Stimulated activated memory B cell treated with anti-CD40 and anti-IgM and Interleukin-4, amounts not matched to agents 10 μg/mL and 1 μg/mL and 100 μg/mL, for 72 hours (primary cell): Measurements from ENCODE around the gene ZNF189.
A peak's percentile ranks its signal among the peaks of the same experiment; 100 is the strongest.

ENCODE experiments used
- ATAC-seq: fragments of 150-1000 bp; cut with Tn5 transposase; 2 replicates; pipeline ENCODE4 v1.10.0; 2021
- H3K27ac Mint-ChIP-seq: one replicate; pipeline ENCODE4 v1.8.0; 2022; ENCODE audit warnings: mild to moderate bottlenecking, mixed read lengths
- H3K27me3 Mint-ChIP-seq: one replicate; pipeline ENCODE4 v1.8.0; 2022; ENCODE audit warnings: mixed read lengths
- H3K36me3 Mint-ChIP-seq: one replicate; pipeline ENCODE4 v1.8.0; 2022; ENCODE audit warnings: mixed read lengths
- H3K4me1 Mint-ChIP-seq: one replicate; pipeline ENCODE4 v1.8.0; 2022; ENCODE audit warnings: mixed read lengths
- H3K4me3 Mint-ChIP-seq: one replicate; pipeline ENCODE4 v1.8.0; 2022; ENCODE audit warnings: mild to moderate bottlenecking, moderate library complexity, mixed read lengths
- H3K9me3 Mint-ChIP-seq: one replicate; pipeline ENCODE4 v1.8.0; 2022; ENCODE audit warnings: mixed read lengths

The ZNF189 gene

GRCh38 chr9:101448680-101449070 is 50.0 kb downstream of the ZNF189 start:
- Mint-ChIP-seq H3K4me3 (peak overlapping the region; percentile 82), H3K27ac (peak overlapping the region; percentile 83), H3K9me3 (peaks cover 17% of the 10 kb centered on the region), H3K4me1 (peaks cover 15% of the 10 kb centered on the region), H3K27me3 (peaks cover 36% of the 10 kb centered on the region), H3K36me3 (no peaks in the 10 kb centered on the region)
- no peak for ATAC-seq

- peaks cover 15% of the 10 kb centered on the region for H3K4me1 Mint-ChIP-seq
- peak overlapping the region; percentile 82 for H3K4me3 Mint-ChIP-seq
- H3K36me3 Mint-ChIP-seq, result no peaks in the 10 kb centered on the region
- peak; percentile 96 for ATAC-seq
- H3K27me3 Mint-ChIP-seq, result peaks cover 33% of the 10 kb centered on the region
- peak overlapping the region; percentile 83 for H3K27ac Mint-ChIP-seq
- H3K9me3 Mint-ChIP-seq, result peaks cover 17% of the 10 kb centered on the region
Observed at GRCh38 chr9:101449071-101449721, 50.5 kb downstream of the ZNF189 start.

- ATAC-seq, result no peak
- Mint-ChIP-seq H3K4me3 (no peak overlapping the region), H3K36me3 (no peaks in the 10 kb centered on the region), H3K27ac (no peak overlapping the region), H3K27me3 (peaks cover 19% of the 10 kb centered on the region), H3K9me3 (peaks cover 17% of the 10 kb centered on the region), H3K4me1 (peaks cover 15% of the 10 kb centered on the region)
Observed at GRCh38 chr9:101450931-101451330, 52.3 kb downstream of the ZNF189 start.

GRCh38 chr9:101451498-101451897 is 52.8 kb downstream of the ZNF189 start:
- ATAC-seq, result no peak
- H3K9me3 Mint-ChIP-seq, result peaks cover 17% of the 10 kb centered on the region

GRCh38 chr9:101453776-101454570 is 55.3 kb downstream of the ZNF189 start:
- H3K9me3 Mint-ChIP-seq, result peaks cover 17% of the 10 kb centered on the region
- no peaks in the 10 kb centered on the region for H3K36me3 Mint-ChIP-seq
- ATAC-seq, result no peak
- peaks cover 7% of the 10 kb centered on the region for H3K4me1 Mint-ChIP-seq
- H3K27me3 Mint-ChIP-seq, result peaks cover 2% of the 10 kb centered on the region
- no peak overlapping the region for H3K4me3 Mint-ChIP-seq
- no peak overlapping the region for H3K27ac Mint-ChIP-seq

More at GRCh38 chr9:101451498-101451897, 52.8 kb downstream of the ZNF189 start:
- peaks cover 15% of the 10 kb centered on the region for H3K4me1 Mint-ChIP-seq
- peaks cover 14% of the 10 kb centered on the region for H3K27me3 Mint-ChIP-seq
- H3K36me3 Mint-ChIP-seq, result no peaks in the 10 kb centered on the region
- no peak overlapping the region for H3K27ac Mint-ChIP-seq
- H3K4me3 Mint-ChIP-seq, result no peak overlapping the region

- Mint-ChIP-seq H3K4me3 (no peak overlapping the region), H3K4me1 (no peaks in the 10 kb centered on the region), H3K36me3 (no peaks in the 10 kb centered on the region), H3K27ac (no peak overlapping the region), H3K9me3 (peaks cover 17% of the 10 kb centered on the region), H3K27me3 (no peaks in the 10 kb centered on the region)
- no peak for ATAC-seq
Observed at GRCh38 chr9:101455656-101456240, 57.1 kb downstream of the ZNF189 start.

- no peaks in the 10 kb centered on the region for H3K36me3 Mint-ChIP-seq
- peaks cover 14% of the 10 kb centered on the region for H3K9me3 Mint-ChIP-seq
- H3K4me3 Mint-ChIP-seq, result no peak overlapping the region
- no peak for ATAC-seq
- no peak overlapping the region for H3K27ac Mint-ChIP-seq
- no peaks in the 10 kb centered on the region for H3K4me1 Mint-ChIP-seq
- H3K27me3 Mint-ChIP-seq, result no peaks in the 10 kb centered on the region
Observed at GRCh38 chr9:101457003-101457402, 58.4 kb downstream of the ZNF189 start.

GRCh38 chr9:101458963-101459631 is 60.4 kb downstream of the ZNF189 start:
- peak; percentile 75 for ATAC-seq
- no peaks in the 10 kb centered on the region for H3K4me1 Mint-ChIP-seq
- no peak overlapping the region for H3K27ac Mint-ChIP-seq

More at GRCh38 chr9:101458963-101459631, 60.4 kb downstream of the ZNF189 start:
- Mint-ChIP-seq H3K27me3 (peaks cover 9% of the 10 kb centered on the region), H3K36me3 (no peaks in the 10 kb centered on the region), H3K4me3 (no peak overlapping the region), H3K9me3 (no peaks in the 10 kb centered on the region)
